ENCODE measurements around the gene CTAGE8. TPM values are rescaled to one million over a fixed set of nuclear protein-coding genes. Genes with fewer than 3 reads are reported as not detected.
"Not testable (repeated sequence)": the region's sequence is repeated elsewhere in the genome, so short reads cannot be mapped to it uniquely, and the experiment has no call there.

Gene CTAGE8
- total and polyA plus RNA-seq, 2 of the 8 experiments (the other 6 are each of a cell fraction or from before 2014, with no cell fraction given), result not detected

- 88% methylated on average over 6 of the region's 7 CpGs; no CpG with 5 or more reads in 1 of the 2 experiments for WGBS, 2 experiments (ENCODE audit: extremely low coverage in 1 of 2, insufficient coverage in 1 of 2, insufficient read length in 1 of 2, insufficient replicate concordance in 2 of 2, low coverage in 1 of 2, low lambda C conversion rate in 2 of 2, missing lambda C conversion rate in 1 of 2)
- H3K14ac ChIP-seq (ENCODE audit: insufficient read length); DNase-seq (ENCODE audit: low read depth in 1 of 2, low spot score in 2 of 2); H2BK12ac ChIP-seq (ENCODE audit: low read depth, low read length); H4K20me1 ChIP-seq (replicated peaks in 1 of 2; ENCODE audit: control insufficient read depth in 1 of 2, insufficient read depth in 2 of 2, low read length in 2 of 2); H3K56ac ChIP-seq (replicated peaks; ENCODE audit: insufficient read length, low read depth, low read length); H3K18ac ChIP-seq (ENCODE audit: extremely low read depth, low read length); H4K8ac ChIP-seq (ENCODE audit: extremely low read depth, insufficient read depth, low read length); H3K4me1 ChIP-seq (replicated peaks in 1 of 4; ENCODE audit: control insufficient read depth in 3 of 4, insufficient read depth in 4 of 4, low read length in 3 of 4); H3K23ac ChIP-seq (ENCODE audit: insufficient read length); POLR2A ChIA-PET (ENCODE audit: partially characterized antibody); H4K5ac ChIP-seq (ENCODE audit: insufficient read length, low read depth, low read length); H3K36me3 ChIP-seq (ENCODE audit: control insufficient read depth in 2 of 4, insufficient read depth in 4 of 4, low read length in 3 of 4); H3K79me1 ChIP-seq (ENCODE audit: low read depth, low read length); H3K4me2 ChIP-seq (ENCODE audit: insufficient read depth in 1 of 2, low read depth in 2 of 2, low read length in 2 of 2); H3K79me2 ChIP-seq (ENCODE audit: control insufficient read depth in 1 of 2, insufficient read depth in 2 of 2, low read length in 2 of 2); H3K27ac ChIP-seq (ENCODE audit: low read depth, low read length); H2BK5ac ChIP-seq (ENCODE audit: low read depth, low read length); H3K4ac ChIP-seq (replicated peaks; ENCODE audit: insufficient read length, low read depth, low read length); H2BK20ac ChIP-seq (ENCODE audit: low read length); H3K27me3 ChIP-seq (replicated peaks in 1 of 4; ENCODE audit: control insufficient read depth in 3 of 4, extremely low read depth in 1 of 4, insufficient read depth in 3 of 4, low read length in 3 of 4); H3K4me3 ChIP-seq (ENCODE audit: extremely low read depth in 1 of 4, insufficient read depth in 2 of 4, low read depth in 3 of 4, low read length in 4 of 4); H3K9ac ChIP-seq (replicated peaks in 1 of 4; ENCODE audit: extremely low read depth in 1 of 4, low read depth in 3 of 4, low read length in 3 of 4); H2BK120ac ChIP-seq (replicated peaks; ENCODE audit: low read depth, low read length); H4K91ac ChIP-seq (replicated peaks; ENCODE audit: insufficient read length, low read length); H3K9me3 ChIP-seq (ENCODE audit: insufficient read depth in 2 of 2, low read depth in 1 of 2, low read length in 1 of 2); H2AK5ac ChIP-seq (ENCODE audit: low read depth, low read length); H2AFZ ChIP-seq (ENCODE audit: low read length); CTCF ChIA-PET (ENCODE audit: partially characterized antibody); H2BK15ac ChIP-seq (ENCODE audit: low read length); H3K23me2 ChIP-seq (ENCODE audit: low read depth, low read length): not testable (repeated sequence)
- FAIRE-seq, result peak; percentile 24
Observed at GRCh38 chr7:144264692-144265091, 4.4 kb downstream of the CTAGE8 start, which contains the start of gene OR2A7. TSS of gene OR2A7 (minus strand) at chr7:144264792. CDS start at chr7:144259628, 5,164 bp downstream.

- H2BK15ac ChIP-seq (ENCODE audit: low read length); H3K27me3 ChIP-seq (replicated peaks in 1 of 4; ENCODE audit: control insufficient read depth in 3 of 4, extremely low read depth in 1 of 4, insufficient read depth in 3 of 4, low read length in 3 of 4); H4K5ac ChIP-seq (ENCODE audit: insufficient read length, low read depth, low read length); H3K23ac ChIP-seq (ENCODE audit: insufficient read length); H3K36me3 ChIP-seq (ENCODE audit: control insufficient read depth in 2 of 4, insufficient read depth in 4 of 4, low read length in 3 of 4); H4K8ac ChIP-seq (ENCODE audit: extremely low read depth, insufficient read depth, low read length); H2BK12ac ChIP-seq (ENCODE audit: low read depth, low read length); H2AFZ ChIP-seq (ENCODE audit: low read length); H3K4me1 ChIP-seq (replicated peaks in 1 of 4; ENCODE audit: control insufficient read depth in 3 of 4, insufficient read depth in 4 of 4, low read length in 3 of 4); H3K4me2 ChIP-seq (ENCODE audit: insufficient read depth in 1 of 2, low read depth in 2 of 2, low read length in 2 of 2); H2BK5ac ChIP-seq (ENCODE audit: low read depth, low read length); CTCF ChIA-PET (ENCODE audit: partially characterized antibody); H2BK120ac ChIP-seq (replicated peaks; ENCODE audit: low read depth, low read length); H3K4me3 ChIP-seq (ENCODE audit: extremely low read depth in 1 of 4, insufficient read depth in 2 of 4, low read depth in 3 of 4, low read length in 4 of 4); H3K56ac ChIP-seq (replicated peaks; ENCODE audit: insufficient read length, low read depth, low read length); H4K91ac ChIP-seq (replicated peaks; ENCODE audit: insufficient read length, low read length); H2BK20ac ChIP-seq (ENCODE audit: low read length); H3K27ac ChIP-seq (ENCODE audit: low read depth, low read length); H2AK5ac ChIP-seq (ENCODE audit: low read depth, low read length); H3K14ac ChIP-seq (ENCODE audit: insufficient read length); H3K4ac ChIP-seq (replicated peaks; ENCODE audit: insufficient read length, low read depth, low read length); H3K9me3 ChIP-seq (ENCODE audit: insufficient read depth in 2 of 2, low read depth in 1 of 2, low read length in 1 of 2); H3K18ac ChIP-seq (ENCODE audit: extremely low read depth, low read length); H3K79me2 ChIP-seq (ENCODE audit: control insufficient read depth in 1 of 2, insufficient read depth in 2 of 2, low read length in 2 of 2); H3K23me2 ChIP-seq (ENCODE audit: low read depth, low read length); H3K79me1 ChIP-seq (ENCODE audit: low read depth, low read length); POLR2A ChIA-PET (ENCODE audit: partially characterized antibody); H4K20me1 ChIP-seq (replicated peaks in 1 of 2; ENCODE audit: control insufficient read depth in 1 of 2, insufficient read depth in 2 of 2, low read length in 2 of 2); DNase-seq (ENCODE audit: low read depth in 1 of 2, low spot score in 2 of 2); H3K9ac ChIP-seq (replicated peaks in 1 of 4; ENCODE audit: extremely low read depth in 1 of 4, low read depth in 3 of 4, low read length in 3 of 4): not testable (repeated sequence)
- peak; percentile 45 for FAIRE-seq
- WGBS, 2 experiments (ENCODE audit: extremely low coverage in 1 of 2, insufficient coverage in 1 of 2, insufficient read length in 1 of 2, insufficient replicate concordance in 2 of 2, low coverage in 1 of 2, low lambda C conversion rate in 2 of 2, missing lambda C conversion rate in 1 of 2), result no CpG with 5 or more reads among the region's 2 CpGs
Observed at GRCh38 chr7:144262128-144262527, 7.0 kb downstream of the CTAGE8 start.
